WTC11 (cell line): Measurements from ENCODE around the gene IQSEC1. TPM values are rescaled to one million over a fixed set of nuclear protein-coding genes. Genes with fewer than 3 reads are reported as not detected.

Experiments used
- ATAC-seq: fragments of 200-7000 bp; cut with Tn5 transposase; 2 replicates; pipeline ENCODE4 v1.10.0; 2021; ENCODE audit warnings: mild to moderate bottlenecking, moderate library complexity
- CTCF ChIA-PET: fragments of 300-600 bp; sonication (Branson Sonifier 250); formaldehyde crosslinking; loops from one replicate; lab custom pipeline; 2021; ENCODE audit warnings: antibody characterized with exemption; lab: Charles Lee
- POLR2A ChIA-PET: fragments of 350-600 bp; sonication (Branson Sonifier 250); formaldehyde crosslinking; loops from one replicate; lab custom pipeline; 2021; ENCODE audit warnings: antibody characterized with exemption; lab: Charles Lee
- DNase-seq: peaks from one replicate; pipeline ENCODE4 v3.0.0; 2021; ENCODE audit warnings: low spot score
- H3K27ac Mint-ChIP-seq: 2 replicates; pipeline ENCODE4 v1.8.0; 2021; ENCODE audit warnings: mixed read lengths
- H3K27me3 Mint-ChIP-seq: 2 replicates; pipeline ENCODE4 v1.8.0; 2021; ENCODE audit warnings: low read depth, mild to moderate bottlenecking, moderate library complexity, mixed read lengths
- H3K36me3 Mint-ChIP-seq: 2 replicates; pipeline ENCODE4 v1.8.0; 2021; ENCODE audit warnings: mixed read lengths
- H3K4me1 Mint-ChIP-seq: 2 replicates; pipeline ENCODE4 v1.8.0; 2022; ENCODE audit warnings: mixed read lengths
- H3K4me3 Mint-ChIP-seq: 2 replicates; pipeline ENCODE4 v1.8.0; 2021; ENCODE audit warnings: mild to moderate bottlenecking, moderate library complexity, mixed read lengths
- H3K9me3 Mint-ChIP-seq: 2 replicates; pipeline ENCODE4 v1.8.0; 2021; ENCODE audit warnings: mixed read lengths
- ARID4B ChIP-seq: sonication (generic); formaldehyde crosslinking; IDR thresholded peaks from 2 replicates; pipeline ENCODE4 v1.8.0; 2023; ENCODE audit warnings: missing genetic modification reagents, mild to moderate bottlenecking, borderline replicate concordance
- CBFB ChIP-seq: sonication (generic); formaldehyde crosslinking; IDR thresholded peaks from 2 replicates; pipeline ENCODE4 v1.8.1; 2022; ENCODE audit warnings: mild to moderate bottlenecking, low read depth, missing genetic modification reagents
- CTCF ChIP-seq: fragments of 200-600 bp; IDR thresholded peaks from 2 replicates; pipeline ENCODE4 v1.8.0; 2022; ENCODE audit warnings: antibody characterized with exemption
- E2F4 ChIP-seq: sonication (generic); formaldehyde crosslinking; IDR thresholded peaks from 2 replicates; pipeline ENCODE4 v1.8.1; 2022; ENCODE audit warnings: low read depth, mild to moderate bottlenecking, moderate library complexity, missing genetic modification reagents, borderline replicate concordance
- E2F5 ChIP-seq: sonication (generic); formaldehyde crosslinking; IDR thresholded peaks from 2 replicates; pipeline ENCODE4 v1.8.1; 2022; ENCODE audit warnings: mild to moderate bottlenecking, moderate library complexity, missing genetic modification reagents
- EMX1 ChIP-seq: fragments of 250-450 bp; sonication (Bioruptor Pico); IDR thresholded peaks from 2 replicates; pipeline ENCODE4 v1.8.0; 2021; ENCODE audit warnings: mild to moderate bottlenecking
- ESRRA ChIP-seq: sonication (generic); formaldehyde crosslinking; IDR thresholded peaks from 2 replicates; pipeline ENCODE4 v1.8.1; 2022; ENCODE audit warnings: mild to moderate bottlenecking, missing genetic modification reagents, borderline replicate concordance
- ETV6 ChIP-seq: sonication (generic); formaldehyde crosslinking; IDR thresholded peaks from 2 replicates; pipeline ENCODE4 v1.8.1; 2022; ENCODE audit warnings: mild to moderate bottlenecking, missing genetic modification reagents
- FOXP1 ChIP-seq: sonication (generic); formaldehyde crosslinking; IDR thresholded peaks from 2 replicates; pipeline ENCODE4 v1.8.0; 2022; ENCODE audit warnings: missing genetic modification reagents, mild to moderate bottlenecking, moderate library complexity, borderline replicate concordance
- GRHL2 ChIP-seq: fragments of 250-450 bp; sonication (Bioruptor Pico); IDR thresholded peaks from 2 replicates; pipeline ENCODE4 v1.8.0; 2022; ENCODE audit warnings: mild to moderate bottlenecking, moderate library complexity; ENCODE audit not compliant: insufficient replicate concordance, severe bottlenecking
- JAZF1 ChIP-seq: fragments of 250-450 bp; sonication (Bioruptor Pico); IDR thresholded peaks from 2 replicates; pipeline ENCODE4 v1.9.0; 2021; ENCODE audit warnings: moderate library complexity, mild to moderate bottlenecking, inconsistent platforms
- MYBL2 ChIP-seq: sonication (generic); formaldehyde crosslinking; IDR thresholded peaks from 2 replicates; pipeline ENCODE4 v1.8.1; 2023; ENCODE audit warnings: mild to moderate bottlenecking, moderate library complexity, missing genetic modification reagents
- NR1H2 ChIP-seq: sonication (generic); formaldehyde crosslinking; IDR thresholded peaks from 2 replicates; pipeline ENCODE4 v1.9.0; 2021; ENCODE audit warnings: mild to moderate bottlenecking, moderate library complexity, missing genetic modification reagents
- NR3C1 ChIP-seq: sonication (generic); formaldehyde crosslinking; conservative IDR thresholded peaks from 2 replicates; pipeline ENCODE4 v1.8.1; 2023; ENCODE audit warnings: low read depth, mild to moderate bottlenecking, missing genetic modification reagents
- OVOL2 ChIP-seq: fragments of 250-450 bp; sonication (Bioruptor Pico); IDR thresholded peaks from 2 replicates; pipeline ENCODE4 v1.9.0; 2021; ENCODE audit warnings: mild to moderate bottlenecking, borderline replicate concordance
- SMAD3 ChIP-seq: sonication (generic); formaldehyde crosslinking; IDR thresholded peaks from 2 replicates; pipeline ENCODE4 v1.8.0; 2022; ENCODE audit warnings: missing genetic modification reagents, mild to moderate bottlenecking, borderline replicate concordance
- SP1 ChIP-seq: sonication (generic); formaldehyde crosslinking; conservative IDR thresholded peaks from 2 replicates; pipeline ENCODE4 v1.8.1; 2022; ENCODE audit warnings: missing genetic modification reagents
- TEAD4 ChIP-seq: sonication (generic); formaldehyde crosslinking; IDR thresholded peaks from 2 replicates; pipeline ENCODE4 v1.8.0; 2022; ENCODE audit warnings: mild to moderate bottlenecking, missing genetic modification reagents
- ZNF138 ChIP-seq: sonication (generic); formaldehyde crosslinking; conservative IDR thresholded peaks from 2 replicates; pipeline ENCODE4 v1.8.1; 2022; ENCODE audit warnings: mild to moderate bottlenecking, moderate library complexity, missing genetic modification reagents
- ZNF232 ChIP-seq: sonication (generic); formaldehyde crosslinking; IDR thresholded peaks from 2 replicates; pipeline ENCODE4 v1.8.0; 2022; ENCODE audit warnings: mild to moderate bottlenecking, missing genetic modification reagents
- ZNF263 ChIP-seq: sonication (generic); formaldehyde crosslinking; IDR thresholded peaks from 2 replicates; pipeline ENCODE4 v1.8.1; 2022; ENCODE audit warnings: low read depth, mild to moderate bottlenecking, moderate library complexity, missing genetic modification reagents
- total RNA-seq: library from RNA; stranded (reverse); gene quantifications from 3 replicates; pipeline ENCODE4 v1.2.3, GENCODE V29; 2021
- TF ChIP-seq, protein P1 (sequence below): fragments of 250-450 bp; sonication (Bioruptor Pico); IDR thresholded peaks from 2 replicates; pipeline ENCODE4 v1.9.0; 2021; ENCODE audit warnings: mild to moderate bottlenecking
- TF ChIP-seq, protein P2 (sequence below): fragments of 250-450 bp; sonication (Bioruptor Pico); IDR thresholded peaks from 2 replicates; pipeline ENCODE4 v2.1.2; 2022; ENCODE audit warnings: mild to moderate bottlenecking, moderate library complexity

IQSEC1 gene
- total RNA-seq, 1 experiment from 2014 or later, result 35.0 TPM

- H3K4me3 Mint-ChIP-seq, result no peak overlapping the region
- H3K27ac Mint-ChIP-seq, result no peak overlapping the region
- POLR2A ChIA-PET, result no interaction called here
- H3K9me3 Mint-ChIP-seq, result no peaks in the 10 kb centered on the region
- CTCF ChIA-PET, result interaction anchor here (1.7 to 1.9 kb wide), 2 partner anchors 12 to 21 kb away, joined by 9 to 12 read pairs; no protein-coding TSS in a partner anchor
- no peaks in the 10 kb centered on the region for H3K36me3 Mint-ChIP-seq
- H3K4me1 Mint-ChIP-seq, result peaks cover 14% of the 10 kb centered on the region
- TF ChIP-seq NR1H2 (CRISPR knock-in tag), result no peak
- TF ChIP-seq NR3C1 (CRISPR knock-in tag), result no peak
- no peak for TF ChIP-seq ZNF263 (CRISPR knock-in tag)
- no peak for TF ChIP-seq ZNF138 (CRISPR knock-in tag)
- TF ChIP-seq EMX1 (CRISPR knock-in tag), result no peak
- no peak for TF ChIP-seq ETV6
- TF ChIP-seq SP1 (CRISPR knock-in tag), result no peak
- TF ChIP-seq CTCF, result no peak
- TF ChIP-seq TEAD4, result no peak
- TF ChIP-seq ESRRA, result no peak
- no peak for TF ChIP-seq MYBL2 (CRISPR knock-in tag)
- TF ChIP-seq FOXP1 (CRISPR knock-in tag), result no peak
- no peak for TF ChIP-seq SMAD3 (CRISPR knock-in tag)
- TF ChIP-seq GRHL2 (CRISPR knock-in tag), result no peak
- no peak for TF ChIP-seq CBFB (CRISPR knock-in tag)
- no peak for TF ChIP-seq OVOL2 (CRISPR knock-in tag)
- peaks cover 19% of the 10 kb centered on the region for H3K27me3 Mint-ChIP-seq
- no peak for DNase-seq
- ATAC-seq, result no peak
Observed at GRCh38 chr3:12972043-12972442, 101.2 kb downstream of the IQSEC1 start.

DNA sequence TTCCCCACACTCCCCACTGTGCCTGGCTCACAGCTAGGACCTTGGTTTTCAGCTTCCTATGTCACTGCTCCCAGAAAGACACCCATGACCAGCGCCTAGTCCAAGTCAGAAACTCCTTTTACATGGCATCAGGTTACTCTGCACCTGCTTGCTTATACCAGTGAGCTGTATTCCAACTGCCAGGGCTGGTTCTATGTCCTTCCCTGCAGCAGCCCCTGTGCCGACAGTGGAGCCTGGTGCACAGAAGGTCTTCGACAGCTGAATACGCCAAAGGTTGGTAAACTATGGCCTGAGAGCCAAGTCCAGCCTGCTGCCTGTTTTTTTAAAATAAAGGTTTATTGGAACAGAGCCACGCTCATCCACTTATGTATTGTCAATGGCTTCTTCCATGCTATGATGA, 102.5 kb downstream of the IQSEC1 start:
- peaks cover 24% of the 10 kb centered on the region for H3K4me1 Mint-ChIP-seq

More for the DNA sequence above, 102.5 kb downstream of the IQSEC1 start:
- H3K36me3 Mint-ChIP-seq, result no peaks in the 10 kb centered on the region
- no peaks in the 10 kb centered on the region for H3K9me3 Mint-ChIP-seq
- no peak overlapping the region for H3K27ac Mint-ChIP-seq
- DNase-seq, result no peak
- ChIA-PET POLR2A (no interaction called here), CTCF (interaction anchor here (1.4 to 1.7 kb wide), 3 partner anchors 14 to 24 kb away, joined by 4 to 8 read pairs (median 5); no protein-coding TSS in a partner anchor)
- no peak for ATAC-seq
- H3K27me3 Mint-ChIP-seq, result peaks cover 25% of the 10 kb centered on the region
- H3K4me3 Mint-ChIP-seq, result no peak overlapping the region
- TF ChIP-seq, protein P1, sequence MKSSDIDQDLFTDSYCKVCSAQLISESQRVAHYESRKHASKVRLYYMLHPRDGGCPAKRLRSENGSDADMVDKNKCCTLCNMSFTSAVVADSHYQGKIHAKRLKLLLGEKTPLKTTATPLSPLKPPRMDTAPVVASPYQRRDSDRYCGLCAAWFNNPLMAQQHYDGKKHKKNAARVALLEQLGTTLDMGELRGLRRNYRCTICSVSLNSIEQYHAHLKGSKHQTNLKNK (CRISPR knock-in tag), result no peak
- TF ChIP-seq ARID4B (no peak), E2F5 (CRISPR knock-in tag) (no peak), JAZF1 (CRISPR knock-in tag) (no peak), ZNF232 (CRISPR knock-in tag) (no peak), CBFB (CRISPR knock-in tag) (no peak), NR3C1 (CRISPR knock-in tag) (no peak), OVOL2 (CRISPR knock-in tag) (no peak), E2F4 (CRISPR knock-in tag) (no peak)
- TF ChIP-seq, protein P2, sequence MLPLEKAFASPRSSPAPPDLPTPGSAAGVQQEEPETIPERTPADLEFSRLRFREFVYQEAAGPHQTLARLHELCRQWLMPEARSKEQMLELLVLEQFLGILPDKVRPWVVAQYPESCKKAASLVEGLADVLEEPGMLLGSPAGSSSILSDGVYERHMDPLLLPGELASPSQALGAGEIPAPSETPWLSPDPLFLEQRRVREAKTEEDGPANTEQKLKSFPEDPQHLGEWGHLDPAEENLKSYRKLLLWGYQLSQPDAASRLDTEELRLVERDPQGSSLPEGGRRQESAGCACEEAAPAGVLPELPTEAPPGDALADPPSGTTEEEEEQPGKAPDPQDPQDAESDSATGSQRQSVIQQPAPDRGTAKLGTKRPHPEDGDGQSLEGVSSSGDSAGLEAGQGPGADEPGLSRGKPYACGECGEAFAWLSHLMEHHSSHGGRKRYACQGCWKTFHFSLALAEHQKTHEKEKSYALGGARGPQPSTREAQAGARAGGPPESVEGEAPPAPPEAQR, result no peak
